DND-41 (cell line): Measurements from ENCODE around the gene SLC5A12.

Experiments
- ATAC-seq: fragments of 200-7000 bp; cut with Tn5 transposase; 3 replicates; pipeline ENCODE4 v1.9.1; 2021; ENCODE audit warnings: low read depth; ENCODE audit not compliant: insufficient read depth
- DNase-seq: peaks from one replicate; pipeline ENCODE4 v3.0.0-alpha.2; 2020
- H2AFZ ChIP-seq: 2 replicates; pipeline ENCODE4 v1.6.0; 2012; ENCODE audit warnings: low read depth, low read length
- H3K27ac ChIP-seq: 2 replicates; pipeline ENCODE4 v1.5.1; 2012; ENCODE audit warnings: low read length, inconsistent platforms
- H3K27me3 ChIP-seq: fragments of 200-600 bp; sonication (generic); 2 replicates; pipeline ENCODE4 v1.6.0; 2012; ENCODE audit warnings: low read length, mild to moderate bottlenecking, inconsistent platforms; ENCODE audit not compliant: insufficient read depth, poor library complexity
- H3K36me3 ChIP-seq: 2 replicates; pipeline ENCODE4 v1.5.1; 2012; ENCODE audit warnings: low read length, inconsistent platforms; ENCODE audit not compliant: insufficient read depth
- H3K4me1 ChIP-seq: 2 replicates; pipeline ENCODE4 v1.5.1; 2012; ENCODE audit warnings: mild to moderate bottlenecking, low read length; ENCODE audit not compliant: insufficient read depth
- H3K4me2 ChIP-seq: 2 replicates; pipeline ENCODE4 v1.6.0; 2012; ENCODE audit warnings: mild to moderate bottlenecking, moderate library complexity, low read length, inconsistent platforms; ENCODE audit not compliant: insufficient read depth
- H3K4me3 ChIP-seq, 2 experiments: fragments of 200-600 bp in 1 of 2; shearing (Covaris generic) in 1 of 2; 2 replicates each; pipeline ENCODE4 v1.5.1; 2012 to 2016; ENCODE audit warnings: inconsistent platforms in 2 of 2, low read length in 2 of 2, mild to moderate bottlenecking in 2 of 2, low read depth in 1 of 2, moderate library complexity in 1 of 2
- H3K79me2 ChIP-seq: 2 replicates; pipeline ENCODE4 v1.6.0; 2012; ENCODE audit warnings: low read length, inconsistent platforms; ENCODE audit not compliant: insufficient read depth
- H3K9ac ChIP-seq: 2 replicates; pipeline ENCODE4 v1.6.0; 2012; ENCODE audit warnings: low read depth, mild to moderate bottlenecking, inconsistent platforms, low read length, moderate library complexity
- H3K9me3 ChIP-seq: 2 replicates; pipeline ENCODE4 v1.5.1; 2012; ENCODE audit warnings: low read length, moderate library complexity, mild to moderate bottlenecking, inconsistent platforms; ENCODE audit not compliant: insufficient read depth, severe bottlenecking
- H4K20me1 ChIP-seq: 2 replicates; pipeline ENCODE4 v1.6.0; 2012; ENCODE audit warnings: low read length; ENCODE audit not compliant: insufficient read depth
- CTCF ChIP-seq: IDR thresholded peaks from 2 replicates; pipeline ENCODE4 v1.5.1; 2012; ENCODE audit warnings: borderline replicate concordance, low read length, moderate library complexity, mild to moderate bottlenecking; ENCODE audit not compliant: poor library complexity, severe bottlenecking; ENCODE audit errors: extremely low read depth
- EZH2 ChIP-seq: IDR thresholded peaks from 3 replicates; pipeline ENCODE4 v1.6.1; 2012; ENCODE audit warnings: borderline replicate concordance, low read depth, mild to moderate bottlenecking, moderate library complexity, low read length, inconsistent platforms; ENCODE audit not compliant: severe bottlenecking

SLC5A12 gene

GRCh38 chr11:26764825-26765224, 43.0 kb upstream of the SLC5A12 start:
- H3K9ac ChIP-seq, result no peak overlapping the region
- H4K20me1 ChIP-seq, result no peaks in the 10 kb centered on the region
- H3K4me2 ChIP-seq, result no peak overlapping the region
- no peak for TF ChIP-seq CTCF
- TF ChIP-seq EZH2, result no peak
- no peaks in the 10 kb centered on the region for H3K27me3 ChIP-seq
- no peaks in the 10 kb centered on the region for H3K9me3 ChIP-seq
- ATAC-seq (no peak), DNase-seq (no peak)
- no peak overlapping the region for H2AFZ ChIP-seq
- no peaks in the 10 kb centered on the region for H3K4me1 ChIP-seq
- H3K4me3 ChIP-seq, result no peak overlapping the region
- H3K79me2 ChIP-seq, result no peaks in the 10 kb centered on the region
- no peaks in the 10 kb centered on the region for H3K36me3 ChIP-seq
- H3K27ac ChIP-seq, result no peak overlapping the region

GRCh38 chr11:26764315-26764714, 42.5 kb upstream of the SLC5A12 start:
- H3K27ac ChIP-seq, result no peak overlapping the region
- no peaks in the 10 kb centered on the region for H3K27me3 ChIP-seq
- H3K36me3 ChIP-seq, result no peaks in the 10 kb centered on the region
- H3K4me3 ChIP-seq, result no peak overlapping the region
- no peak for DNase-seq
- no peaks in the 10 kb centered on the region for H3K9me3 ChIP-seq
- H3K4me1 ChIP-seq, result no peaks in the 10 kb centered on the region
- TF ChIP-seq CTCF, result no peak
- no peak for TF ChIP-seq EZH2
- no peak overlapping the region for H3K9ac ChIP-seq
- H3K4me2 ChIP-seq, result no peak overlapping the region
- ATAC-seq, result no peak
- no peak overlapping the region for H2AFZ ChIP-seq
- H4K20me1 ChIP-seq, result no peaks in the 10 kb centered on the region
- H3K79me2 ChIP-seq, result no peaks in the 10 kb centered on the region

DNA sequence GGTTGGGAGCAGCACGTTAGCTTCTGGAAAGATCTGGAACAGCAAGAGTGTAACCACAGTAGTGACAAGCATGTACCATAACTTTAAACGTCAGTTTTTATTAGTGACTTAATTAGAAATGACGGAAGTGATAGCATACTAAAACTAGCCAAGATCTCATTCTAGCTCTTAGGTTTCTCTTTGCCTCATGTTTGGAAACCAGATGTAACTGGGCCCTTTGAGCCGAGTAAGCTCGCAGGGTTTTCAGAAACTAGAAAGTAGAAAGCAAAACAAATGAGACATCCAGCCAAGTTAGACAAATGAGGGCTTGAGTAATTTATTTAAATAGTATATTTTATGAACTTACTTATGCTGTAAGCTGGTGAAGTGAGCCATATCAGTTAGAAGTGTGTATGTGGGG, 40.2 kb upstream of the SLC5A12 start:
- Histone ChIP-seq H3K4me2 (no peak overlapping the region), H4K20me1 (no peaks in the 10 kb centered on the region), H3K79me2 (no peaks in the 10 kb centered on the region), H3K9me3 (no peaks in the 10 kb centered on the region), H3K27me3 (no peaks in the 10 kb centered on the region), H3K27ac (no peak overlapping the region), H3K36me3 (no peaks in the 10 kb centered on the region), H3K4me1 (no peaks in the 10 kb centered on the region), H2AFZ (no peak overlapping the region), H3K9ac (no peak overlapping the region), H3K4me3 (no peak overlapping the region)
- TF ChIP-seq CTCF (no peak), EZH2 (no peak)
- DNase-seq (no peak), ATAC-seq (no peak)

DNA sequence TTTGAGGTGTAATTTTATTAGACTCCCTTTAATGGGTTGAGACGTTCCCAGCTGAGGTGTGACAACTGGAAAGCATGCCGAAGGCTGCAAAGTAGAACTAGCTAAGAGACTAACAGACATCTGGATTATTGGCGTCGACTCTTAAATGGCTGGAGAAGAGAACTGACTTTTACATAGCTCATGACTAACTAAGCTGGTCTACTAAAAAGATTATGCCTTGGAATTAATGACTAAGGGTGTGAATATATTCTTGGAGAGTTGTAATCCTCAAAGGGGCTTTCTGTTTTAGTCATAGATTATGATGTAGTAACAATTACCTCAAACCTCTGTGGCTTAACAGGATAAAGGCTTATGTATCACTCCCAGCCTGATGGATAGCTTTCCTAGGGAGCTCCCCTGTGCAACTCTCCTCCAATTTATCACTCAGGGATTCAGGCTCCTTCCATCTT, 39.5 kb upstream of the SLC5A12 start:
- Histone ChIP-seq H3K79me2 (no peaks in the 10 kb centered on the region), H3K36me3 (no peaks in the 10 kb centered on the region), H3K27ac (no peak overlapping the region), H3K27me3 (no peaks in the 10 kb centered on the region), H3K9ac (no peak overlapping the region), H3K4me1 (no peaks in the 10 kb centered on the region), H2AFZ (no peak overlapping the region), H3K4me3 (no peak overlapping the region), H3K9me3 (no peaks in the 10 kb centered on the region), H4K20me1 (no peaks in the 10 kb centered on the region), H3K4me2 (no peak overlapping the region)
- ATAC-seq, result no peak
- TF ChIP-seq EZH2, result no peak
- TF ChIP-seq CTCF, result no peak
- DNase-seq, result no peak
